GM21515 (cell line): ENCODE results near the gene RECK.

Experiments
- ATAC-seq: cut with Tn5 transposase; IDR thresholded peaks from one replicate; pipeline ENCODE4 v1.9.1; 2021; ENCODE audit not compliant: unreplicated experiment

Gene RECK

GRCh38 chr9:36023260-36024048, 13.3 kb upstream of the RECK start:
- no peak for ATAC-seq

- no peak for ATAC-seq
Observed at GRCh38 chr9:36025746-36026145, 11.0 kb upstream of the RECK start.

- no peak for ATAC-seq
Observed at GRCh38 chr9:36029202-36029601, 7.5 kb upstream of the RECK start.

- no peak for ATAC-seq
Observed at GRCh38 chr9:36029765-36030528, 6.8 kb upstream of the RECK start.

GRCh38 chr9:36030871-36031270, 5.8 kb upstream of the RECK start:
- no peak for ATAC-seq

GRCh38 chr9:36031774-36032555, 4.7 kb upstream of the RECK start:
- ATAC-seq = no peak

- ATAC-seq = no peak
Observed at GRCh38 chr9:36033788-36034187, 2.9 kb upstream of the RECK start.

GRCh38 chr9:36034234-36034633, 2.5 kb upstream of the RECK start:
- no peak for ATAC-seq

GRCh38 chr9:36035006-36035405, 1.7 kb upstream of the RECK start:
- ATAC-seq = no peak

- ATAC-seq = no peak
Observed at GRCh38 chr9:36036253-36036779, 397 bp upstream of the RECK start.

- ATAC-seq = no peak
Observed at GRCh38 chr9:36037549-36038122, 923 bp downstream of the RECK start.

- no peak for ATAC-seq
Observed at GRCh38 chr9:36039121-36039520, 2.4 kb downstream of the RECK start.

- ATAC-seq = no peak
Observed at GRCh38 chr9:36039696-36040095, 3.0 kb downstream of the RECK start.

- no peak for ATAC-seq
Observed at GRCh38 chr9:36040271-36040925, 3.7 kb downstream of the RECK start.

GRCh38 chr9:36041506-36041905, 4.8 kb downstream of the RECK start:
- no peak for ATAC-seq

GRCh38 chr9:36045610-36046009, 8.9 kb downstream of the RECK start:
- ATAC-seq = no peak

- no peak for ATAC-seq
Observed at GRCh38 chr9:36046923-36047322, 10.2 kb downstream of the RECK start.

- ATAC-seq = no peak
Observed at GRCh38 chr9:36049408-36049807, 12.7 kb downstream of the RECK start.

- no peak for ATAC-seq
Observed at GRCh38 chr9:36050476-36050875, 13.8 kb downstream of the RECK start.

- no peak for ATAC-seq
Observed at GRCh38 chr9:36051317-36051716, 14.6 kb downstream of the RECK start.

GRCh38 chr9:36053971-36054370, 17.3 kb downstream of the RECK start:
- no peak for ATAC-seq
